GM19351 (cell line): Measurements from ENCODE around the gene BOK.
A peak's percentile ranks its signal among the peaks of the same experiment; 100 is the strongest.
"Not testable (repeated sequence)": the region's sequence is repeated elsewhere in the genome, so short reads cannot be mapped to it uniquely, and the experiment has no call there.

ENCODE experiments used
- ATAC-seq: cut with Tn5 transposase; IDR thresholded peaks from one replicate; pipeline ENCODE4 v1.9.1; 2021; ENCODE audit warnings: mild to moderate bottlenecking, moderate library complexity; ENCODE audit not compliant: unreplicated experiment

BOK gene, protein sequence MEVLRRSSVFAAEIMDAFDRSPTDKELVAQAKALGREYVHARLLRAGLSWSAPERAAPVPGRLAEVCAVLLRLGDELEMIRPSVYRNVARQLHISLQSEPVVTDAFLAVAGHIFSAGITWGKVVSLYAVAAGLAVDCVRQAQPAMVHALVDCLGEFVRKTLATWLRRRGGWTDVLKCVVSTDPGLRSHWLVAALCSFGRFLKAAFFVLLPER

DNA sequence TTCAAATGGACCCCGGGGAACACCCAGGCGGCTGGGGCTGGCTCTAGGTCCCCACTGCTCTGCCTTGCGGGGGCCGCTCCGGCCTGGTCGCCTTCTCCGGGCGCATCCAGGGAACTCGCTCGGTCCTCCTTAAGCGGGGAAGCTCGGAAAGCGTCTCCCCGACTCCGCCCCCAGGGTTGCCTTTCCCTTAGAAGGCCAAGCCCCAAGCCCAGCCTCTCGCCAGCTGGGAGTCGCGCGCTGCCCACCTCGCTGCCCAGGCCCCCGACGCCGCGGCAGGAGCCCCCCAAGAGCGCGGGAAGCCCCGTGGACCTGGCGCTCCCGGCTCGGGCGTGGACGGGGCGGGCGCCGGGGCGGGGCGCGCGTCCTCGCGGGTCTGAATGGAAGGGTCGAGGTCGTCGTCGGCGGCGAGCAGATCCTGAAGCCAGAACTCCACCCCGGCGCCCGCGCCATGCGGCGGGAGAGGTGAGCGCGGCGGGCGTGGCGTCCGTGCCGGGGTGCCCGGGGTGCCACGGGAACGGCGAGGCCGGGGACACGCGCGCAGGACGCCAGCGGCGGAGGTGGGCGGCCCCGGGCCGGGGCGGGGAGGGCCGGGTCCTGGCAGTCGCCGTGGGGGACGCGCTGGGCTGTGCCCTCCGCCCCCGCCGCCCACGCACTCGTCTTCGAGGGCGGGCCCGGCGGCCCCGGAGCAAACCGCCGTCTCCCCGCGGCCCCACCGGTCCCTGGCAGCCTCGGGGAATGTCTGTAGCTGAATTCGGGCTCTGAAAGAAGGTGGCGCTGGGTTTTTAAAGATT lies at the start of gene BOK:
Gene BOK, plus strand, starts transcription at position 214 of the 791 bp plus-strand sequence. CDS start 739 bp downstream, outside the sequence.
- ATAC-seq = no peak

DNA sequence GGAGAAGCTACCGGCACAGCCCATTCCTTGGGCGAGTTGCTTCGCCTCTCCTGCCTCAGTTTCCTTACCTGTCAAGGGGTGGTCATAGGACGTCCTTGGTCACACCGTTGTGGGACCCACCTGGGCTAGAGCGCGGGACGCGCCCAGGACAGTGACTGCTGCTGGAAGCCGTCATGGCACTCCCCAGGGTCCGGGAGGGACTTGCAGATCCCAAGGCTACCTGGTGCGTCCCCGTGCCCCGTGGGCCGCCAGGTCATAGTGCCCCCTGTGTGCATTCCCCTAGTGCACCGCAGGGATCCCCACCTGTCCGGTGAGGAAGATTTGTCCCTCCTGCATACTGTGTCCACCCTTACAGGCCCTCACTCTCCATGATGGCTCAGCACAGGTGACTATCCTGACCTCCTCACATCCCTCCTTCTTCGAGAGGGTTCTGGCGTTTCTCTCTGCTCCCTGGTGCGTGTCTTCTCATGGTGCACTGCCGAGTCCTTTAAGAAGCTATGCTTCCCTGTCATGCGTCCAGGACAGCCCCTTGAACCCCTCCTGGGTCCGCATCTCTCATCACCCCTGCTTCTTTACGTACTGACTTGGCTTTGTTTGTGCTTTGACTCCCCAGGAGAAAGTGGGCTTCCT lies 49.3 kb upstream of the BOK start:
- ATAC-seq = no peak

GRCh38 chr2:241511091-241511741 lies 47.3 kb upstream of the BOK start:
- ATAC-seq = no peak

GRCh38 chr2:241514553-241514952 lies 44.0 kb upstream of the BOK start:
- no peak for ATAC-seq

GRCh38 chr2:241514986-241515737 lies 43.4 kb upstream of the BOK start:
- peak; percentile 45 for ATAC-seq

DNA sequence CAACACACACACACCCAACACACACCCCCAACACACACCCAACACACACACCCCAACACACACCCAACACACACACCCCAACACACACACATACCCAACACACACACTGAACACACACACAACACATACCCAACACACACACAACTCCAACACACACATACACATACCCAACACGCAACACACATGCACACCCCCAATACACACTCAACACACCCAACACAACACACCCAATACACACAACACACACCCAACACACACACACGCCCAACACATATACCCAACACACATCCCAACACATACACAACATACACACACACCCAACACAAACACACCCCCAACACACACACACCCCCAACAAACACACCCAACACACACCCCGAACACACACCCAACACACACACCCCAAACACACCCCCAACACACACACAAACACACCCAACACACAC lies 42.0 kb upstream of the BOK start:
- ATAC-seq = no peak

DNA sequence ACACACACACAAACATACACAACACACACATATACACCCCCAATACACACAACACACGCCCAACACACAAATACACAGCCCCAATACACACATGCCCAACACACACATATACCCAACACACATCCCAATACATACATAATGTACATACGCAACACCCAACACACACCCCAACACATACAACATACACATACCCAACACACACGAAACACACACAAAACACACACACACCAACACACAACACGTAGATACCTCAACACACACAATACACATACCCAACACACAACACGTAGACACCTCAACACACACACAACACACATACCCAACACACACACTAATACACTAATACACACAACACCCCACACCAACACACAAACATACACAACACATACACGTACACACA lies 41.2 kb upstream of the BOK start:
- no peak for ATAC-seq

DNA sequence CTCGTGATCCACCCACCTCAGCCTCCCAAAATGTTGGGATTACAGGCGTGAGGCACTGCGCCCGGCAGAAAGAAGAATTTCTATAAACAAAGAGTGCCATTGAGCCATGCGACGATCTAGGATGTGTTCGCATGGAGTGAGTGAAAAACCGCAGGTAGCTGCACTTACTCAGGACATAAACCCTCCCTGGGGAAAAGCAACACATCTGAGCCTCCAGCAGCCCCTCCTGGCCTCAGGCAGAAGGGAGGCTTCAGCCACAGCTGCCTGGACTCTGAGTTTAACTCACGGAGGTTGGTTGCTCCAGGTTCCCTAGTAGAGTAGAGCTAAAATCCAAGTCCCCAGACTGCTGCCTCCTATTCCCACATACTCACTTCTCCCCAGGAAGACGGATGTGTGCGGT lies 38.9 kb upstream of the BOK start:
- no peak for ATAC-seq

DNA sequence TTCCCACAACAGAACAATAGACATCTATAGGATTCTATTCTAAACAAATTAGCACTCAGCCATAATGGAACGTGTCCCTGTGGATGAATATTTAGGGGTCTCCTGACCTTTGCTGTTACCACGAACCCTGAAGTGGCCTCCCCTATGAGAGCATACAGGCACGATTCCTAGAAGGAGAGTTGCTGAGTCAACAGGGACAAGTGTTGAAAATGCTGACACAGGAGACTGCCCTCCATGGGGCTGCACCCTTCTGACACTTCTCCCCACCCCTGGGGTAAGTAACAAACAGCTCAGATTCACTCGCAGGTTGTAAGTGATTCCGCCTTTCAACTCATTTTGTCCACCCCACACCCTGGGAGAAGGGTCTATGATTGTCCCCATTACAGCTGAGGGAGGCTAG lies 36.1 kb upstream of the BOK start:
- no peak for ATAC-seq

DNA sequence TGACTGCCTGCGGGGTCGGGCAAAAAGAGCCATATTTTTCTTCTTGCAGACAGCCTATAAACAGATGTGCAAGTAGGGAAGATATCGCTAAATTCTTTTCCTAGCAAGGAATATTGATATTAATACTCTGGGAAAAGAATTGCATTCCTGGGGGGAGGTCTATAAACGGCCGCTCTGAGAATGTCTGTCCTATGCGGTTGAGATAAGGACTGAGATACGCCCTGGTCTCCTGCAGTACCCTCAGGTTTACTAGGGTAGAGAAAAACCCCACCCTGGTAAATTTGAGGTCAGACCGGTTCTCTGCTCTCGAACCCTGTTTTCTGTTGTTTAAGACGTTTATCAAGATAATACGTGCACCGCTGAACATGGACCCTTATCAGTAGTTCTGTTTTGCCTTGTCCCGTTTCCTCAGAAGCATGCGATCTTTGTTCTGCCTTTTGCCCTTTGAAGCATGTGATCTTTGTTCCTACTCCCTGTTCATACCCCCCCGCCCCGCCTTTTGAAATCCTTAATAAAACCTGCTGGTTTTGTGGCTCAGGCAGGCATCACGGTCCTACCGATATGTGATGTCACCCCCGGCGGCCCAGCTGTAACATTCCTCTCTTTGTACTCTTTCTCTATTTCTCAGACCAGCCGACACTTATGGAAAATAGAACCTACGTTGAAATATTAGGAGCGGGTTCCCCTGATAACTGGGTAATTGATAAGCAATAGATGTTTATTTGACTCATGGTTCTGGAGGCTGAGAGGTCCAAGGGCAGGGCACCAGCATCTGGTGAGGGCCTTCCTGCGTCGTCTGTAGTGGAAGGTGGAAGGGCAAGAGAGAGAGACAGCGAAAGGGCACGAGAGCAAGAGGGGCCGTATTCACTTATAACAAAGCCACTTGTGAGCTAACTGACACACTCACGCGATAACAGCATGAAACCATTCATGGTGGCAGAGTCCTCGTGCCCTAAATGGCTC lies 32.4 kb upstream of the BOK start:
- not testable (repeated sequence) for ATAC-seq

GRCh38 chr2:241530571-241530970 lies 28.0 kb upstream of the BOK start:
- no peak for ATAC-seq

DNA sequence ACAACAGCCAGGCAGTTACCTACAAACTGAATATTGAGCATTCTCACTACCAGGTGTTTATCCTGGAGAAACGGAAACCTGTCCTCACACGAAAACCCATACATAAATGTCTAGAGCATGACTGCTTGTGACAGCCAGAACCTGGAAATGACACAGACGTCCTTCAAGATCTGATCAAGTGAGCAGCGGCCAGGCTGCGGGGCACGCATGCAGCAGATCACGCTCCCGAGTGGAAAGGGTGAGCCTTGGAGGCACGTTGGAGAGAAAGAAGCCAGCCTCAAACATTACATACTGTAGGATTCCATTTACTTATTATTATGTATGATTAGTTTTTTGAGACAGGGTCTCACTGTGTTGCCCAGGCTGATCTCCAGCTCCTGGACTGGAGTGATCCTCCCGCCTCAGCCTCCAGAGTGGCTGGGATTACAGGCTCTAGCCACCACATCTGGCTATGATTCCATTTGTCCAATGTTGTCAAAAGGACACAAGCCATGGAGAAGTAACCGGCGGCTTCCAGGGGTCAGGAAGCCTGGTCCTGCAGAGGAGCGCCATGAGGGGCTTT lies 27.3 kb upstream of the BOK start:
- ATAC-seq = no peak

DNA sequence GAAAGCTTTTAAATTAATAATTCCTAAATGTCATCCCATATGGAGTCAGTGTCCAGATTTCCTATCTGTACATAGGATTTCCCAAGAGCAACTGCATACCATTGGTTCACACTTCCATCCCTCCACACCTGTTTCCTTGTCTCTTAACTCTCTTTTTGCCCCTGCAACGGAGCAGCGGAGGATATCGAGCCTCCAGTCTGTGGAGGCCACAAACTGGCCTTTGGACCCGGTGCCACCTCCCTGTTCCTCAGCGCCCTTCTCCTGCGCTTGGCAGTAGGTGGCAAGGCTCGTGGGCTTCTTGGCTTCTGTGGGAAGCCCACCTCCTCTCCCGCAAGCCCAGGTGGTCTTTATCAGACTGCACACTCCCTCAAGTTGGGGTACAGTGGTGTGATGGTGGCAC lies 26.4 kb upstream of the BOK start:
- ATAC-seq = no peak

- no peak for ATAC-seq
Observed at GRCh38 chr2:241532733-241533601, 25.6 kb upstream of the BOK start.

- no peak for ATAC-seq
Observed at GRCh38 chr2:241534293-241534692, 24.3 kb upstream of the BOK start.

GRCh38 chr2:241534701-241535375 lies 23.7 kb upstream of the BOK start:
- no peak for ATAC-seq

DNA sequence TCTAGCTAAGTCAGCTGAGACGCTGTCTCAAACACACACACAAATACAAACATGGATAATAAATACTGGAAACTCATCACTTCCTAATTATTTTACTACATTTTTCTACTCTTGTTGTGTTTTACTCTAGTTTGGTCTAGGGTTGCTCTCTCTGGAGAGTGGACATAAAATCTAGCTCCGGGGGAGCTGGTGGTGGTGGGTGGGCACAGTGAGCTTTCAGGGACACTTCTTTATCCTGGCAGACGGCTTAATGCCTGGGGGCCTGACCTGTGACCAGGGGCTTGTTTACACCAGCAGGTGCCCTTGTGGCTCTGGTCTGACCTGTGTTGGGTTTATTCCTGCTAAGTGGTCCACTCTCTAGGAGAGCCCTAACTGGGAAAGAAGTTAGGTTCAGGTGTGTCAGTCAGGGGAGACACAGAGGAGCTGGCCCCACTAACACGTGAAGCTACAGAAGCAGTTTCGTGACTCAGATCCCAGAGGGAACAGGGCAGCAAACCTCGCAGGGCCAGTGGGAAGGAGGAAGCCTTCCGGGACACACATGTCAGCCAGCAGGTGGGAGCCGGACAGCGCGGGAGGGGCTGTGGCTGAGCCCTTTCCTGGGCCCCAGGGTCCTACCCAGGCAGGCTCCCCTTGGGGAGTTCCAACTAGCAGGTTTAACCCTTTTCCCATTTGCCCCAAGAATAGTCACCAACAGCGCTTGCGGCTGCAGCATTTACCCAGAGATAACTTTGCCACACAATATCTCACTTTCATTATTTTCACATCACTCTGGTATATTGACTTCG lies 22.5 kb upstream of the BOK start:
- no peak for ATAC-seq
